ENCODE results near the gene ARRDC5.
"Not testable (repeated sequence)": the region's sequence is repeated elsewhere in the genome, so short reads cannot be mapped to it uniquely, and the experiment has no call there.

GRCh38 chr19:4892962-4893361, 9.7 kb downstream of the ARRDC5 start:
- TF ChIP-seq, protein P1, sequence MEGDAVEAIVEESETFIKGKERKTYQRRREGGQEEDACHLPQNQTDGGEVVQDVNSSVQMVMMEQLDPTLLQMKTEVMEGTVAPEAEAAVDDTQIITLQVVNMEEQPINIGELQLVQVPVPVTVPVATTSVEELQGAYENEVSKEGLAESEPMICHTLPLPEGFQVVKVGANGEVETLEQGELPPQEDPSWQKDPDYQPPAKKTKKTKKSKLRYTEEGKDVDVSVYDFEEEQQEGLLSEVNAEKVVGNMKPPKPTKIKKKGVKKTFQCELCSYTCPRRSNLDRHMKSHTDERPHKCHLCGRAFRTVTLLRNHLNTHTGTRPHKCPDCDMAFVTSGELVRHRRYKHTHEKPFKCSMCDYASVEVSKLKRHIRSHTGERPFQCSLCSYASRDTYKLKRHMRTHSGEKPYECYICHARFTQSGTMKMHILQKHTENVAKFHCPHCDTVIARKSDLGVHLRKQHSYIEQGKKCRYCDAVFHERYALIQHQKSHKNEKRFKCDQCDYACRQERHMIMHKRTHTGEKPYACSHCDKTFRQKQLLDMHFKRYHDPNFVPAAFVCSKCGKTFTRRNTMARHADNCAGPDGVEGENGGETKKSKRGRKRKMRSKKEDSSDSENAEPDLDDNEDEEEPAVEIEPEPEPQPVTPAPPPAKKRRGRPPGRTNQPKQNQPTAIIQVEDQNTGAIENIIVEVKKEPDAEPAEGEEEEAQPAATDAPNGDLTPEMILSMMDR (IDR thresholded peaks at IDR 0.05; ENCODE audit: control extremely low read depth in 1 of 3, insufficient read depth in 1 of 3, low read depth in 1 of 3, low read length in 3 of 3) = not testable (repeated sequence)
- TF ChIP-seq HDAC6 (IDR thresholded peaks at IDR 0.05; ENCODE audit: low read depth, low read length); EZH2 (IDR thresholded peaks at IDR 0.05; ENCODE audit: low read depth, low read length, severe bottlenecking): not testable (repeated sequence)

Measured in H1 (cell line).